Neural progenitor cell (in vitro differentiated cells): Measurements from ENCODE around the gene LINC00632. TPM values are rescaled to one million over a fixed set of nuclear protein-coding genes. Genes with fewer than 3 reads are reported as not detected.

ENCODE experiments used
- DNase-seq: peaks from one replicate; pipeline ENCODE4 v3.0.0-alpha.2; 2016; ENCODE audit warnings: low spot score
- H2AFZ ChIP-seq: fragments of 200-600 bp; sonication (generic); replicated peaks from 2 replicates; pipeline ENCODE4 v1.6.1; 2016; ENCODE audit warnings: antibody characterized with exemption
- H3F3A ChIP-seq: fragments of 200-600 bp; sonication (generic); 2 replicates; pipeline ENCODE4 v1.6.1; 2016; ENCODE audit warnings: antibody characterized with exemption, low read depth
- H3K27ac ChIP-seq: fragments of 200-600 bp; sonication (generic); 2 replicates; pipeline ENCODE4 v1.5.1; 2016; ENCODE audit warnings: mild to moderate bottlenecking
- H3K27me3 ChIP-seq: fragments of 200-600 bp; sonication (generic); 2 replicates; pipeline ENCODE4 v1.6.1; 2016; ENCODE audit warnings: mild to moderate bottlenecking, moderate library complexity
- H3K36me3 ChIP-seq: fragments of 200-600 bp; sonication (generic); 2 replicates; pipeline ENCODE4 v1.5.1; 2016
- H3K4me1 ChIP-seq: fragments of 200-600 bp; sonication (generic); 2 replicates; pipeline ENCODE4 v1.6.1; 2016; ENCODE audit warnings: mixed run types
- H3K4me2 ChIP-seq: fragments of 200-600 bp; sonication (generic); 2 replicates; pipeline ENCODE4 v1.6.1; 2016
- H3K4me3 ChIP-seq: fragments of 200-600 bp; sonication (generic); 2 replicates; pipeline ENCODE4 v1.5.1; 2016
- H3K79me2 ChIP-seq: fragments of 200-600 bp; sonication (generic); 2 replicates; pipeline ENCODE4 v1.6.1; 2016; ENCODE audit warnings: low read depth
- H3K9ac ChIP-seq: fragments of 200-600 bp; sonication (generic); 2 replicates; pipeline ENCODE4 v1.6.1; 2016
- H3K9me3 ChIP-seq: fragments of 200-600 bp; sonication (generic); 2 replicates; pipeline ENCODE4 v1.5.1; 2016; ENCODE audit warnings: low read depth
- H4K20me1 ChIP-seq: fragments of 200-600 bp; sonication (generic); 2 replicates; pipeline ENCODE4 v1.6.1; 2016; ENCODE audit warnings: low read depth
- H3K27ac Mint-ChIP-seq: 3 replicates; pipeline ENCODE4 v1.8.0; 2021; ENCODE audit warnings: mixed read lengths
- H3K27me3 Mint-ChIP-seq: 2 replicates; pipeline ENCODE4 v1.8.0; 2022; ENCODE audit warnings: low read depth, mild to moderate bottlenecking, inconsistent platforms, moderate library complexity, mixed read lengths; ENCODE audit not compliant: insufficient read depth
- H3K36me3 Mint-ChIP-seq: 3 replicates; pipeline ENCODE4 v1.8.0; 2021; ENCODE audit warnings: mixed read lengths
- H3K4me1 Mint-ChIP-seq: 3 replicates; pipeline ENCODE4 v1.8.0; 2021; ENCODE audit warnings: mixed read lengths
- H3K4me3 Mint-ChIP-seq: 3 replicates; pipeline ENCODE4 v1.8.0; 2021; ENCODE audit warnings: mild to moderate bottlenecking, moderate library complexity, mixed read lengths
- H3K9me3 Mint-ChIP-seq: 3 replicates; pipeline ENCODE4 v1.8.0; 2020; ENCODE audit warnings: mixed read lengths
- CTCF ChIP-seq: fragments of 200-600 bp; sonication (generic); IDR thresholded peaks from 2 replicates; pipeline ENCODE4 v1.5.1; 2017; ENCODE audit warnings: antibody characterized with exemption, mild to moderate bottlenecking
- EZH2 ChIP-seq: fragments of 200-600 bp; sonication (generic); IDR thresholded peaks from 2 replicates; pipeline ENCODE4 v1.6.1; 2017; ENCODE audit warnings: antibody characterized with exemption, mild to moderate bottlenecking, moderate library complexity
- EZH2phosphoT487 ChIP-seq: fragments of 200-600 bp; sonication (generic); IDR thresholded peaks from 2 replicates; pipeline ENCODE4 v1.6.1; 2017; ENCODE audit warnings: antibody characterized with exemption
- total RNA-seq: library from RNA; depleted of rRNA; stranded (reverse); fragments of >200 nt; gene quantifications from 2 replicates; pipeline ENCODE4 v1.2.3, GENCODE V29; 2015; ENCODE audit warnings: low replicate concordance

Gene LINC00632
- total RNA-seq, 1 donor from 2014 or later = 12.0 TPM

GRCh38 chrX:140775211-140775610 is 65.7 kb downstream of the LINC00632 start:
- H3K27ac Mint-ChIP-seq = no peak overlapping the region
- H3K9me3 ChIP-seq = peaks cover 6% of the 10 kb centered on the region
- peaks cover 37% of the 10 kb centered on the region for H3K36me3 Mint-ChIP-seq
- no peak for DNase-seq
- H3K79me2 ChIP-seq = no peaks in the 10 kb centered on the region
- no peak overlapping the region for H3K4me3 Mint-ChIP-seq
- H4K20me1 ChIP-seq = no peaks in the 10 kb centered on the region
- no peak overlapping the region for H3K4me2 ChIP-seq
- no peaks in the 10 kb centered on the region for H3F3A ChIP-seq
- no peaks in the 10 kb centered on the region for H3K4me1 ChIP-seq
- no peaks in the 10 kb centered on the region for H3K27me3 Mint-ChIP-seq
- no peaks in the 10 kb centered on the region for H3K27me3 ChIP-seq
- no peak overlapping the region for H3K4me3 ChIP-seq
- TF ChIP-seq CTCF (no peak), EZH2phosphoT487 (no peak), EZH2 (no peak)
- no peak overlapping the region for H3K9ac ChIP-seq
- H3K4me1 Mint-ChIP-seq = no peaks in the 10 kb centered on the region
- H2AFZ ChIP-seq = no peak overlapping the region
- H3K36me3 ChIP-seq = no peaks in the 10 kb centered on the region
- no peak overlapping the region for H3K27ac ChIP-seq
- H3K9me3 Mint-ChIP-seq = no peaks in the 10 kb centered on the region

GRCh38 chrX:140776320-140776719 is 66.8 kb downstream of the LINC00632 start:
- H3K36me3 ChIP-seq = no peaks in the 10 kb centered on the region
- no peak overlapping the region for H2AFZ ChIP-seq
- H3K4me1 ChIP-seq = no peaks in the 10 kb centered on the region
- no peak overlapping the region for H3K9ac ChIP-seq
- H3K27ac ChIP-seq = no peak overlapping the region
- H3K36me3 Mint-ChIP-seq = peaks cover 37% of the 10 kb centered on the region
- TF ChIP-seq CTCF = no peak
- TF ChIP-seq EZH2phosphoT487 = no peak
- no peak for TF ChIP-seq EZH2
- peaks cover 6% of the 10 kb centered on the region for H3K9me3 ChIP-seq
- H3K79me2 ChIP-seq = no peaks in the 10 kb centered on the region
- no peak for DNase-seq
- H3K27ac Mint-ChIP-seq = no peak overlapping the region
- no peaks in the 10 kb centered on the region for H3K9me3 Mint-ChIP-seq
- no peak overlapping the region for H3K4me2 ChIP-seq
- no peak overlapping the region for H3K4me3 Mint-ChIP-seq
- H3K4me3 ChIP-seq = no peak overlapping the region
- no peaks in the 10 kb centered on the region for H4K20me1 ChIP-seq
- H3K27me3 ChIP-seq = no peaks in the 10 kb centered on the region
- H3F3A ChIP-seq = no peaks in the 10 kb centered on the region
- H3K4me1 Mint-ChIP-seq = no peaks in the 10 kb centered on the region
- H3K27me3 Mint-ChIP-seq = no peaks in the 10 kb centered on the region

- Mint-ChIP-seq H3K27me3 (peaks cover 3% of the 10 kb centered on the region), H3K36me3 (no peaks in the 10 kb centered on the region), H3K4me3 (no peak overlapping the region), H3K27ac (no peak overlapping the region), H3K4me1 (no peaks in the 10 kb centered on the region), H3K9me3 (no peaks in the 10 kb centered on the region)
- Histone ChIP-seq H3K9me3 (no peaks in the 10 kb centered on the region), H3K4me2 (no peak overlapping the region), H3K27ac (no peak overlapping the region), H3K36me3 (no peaks in the 10 kb centered on the region), H3K79me2 (no peaks in the 10 kb centered on the region), H3K4me1 (no peaks in the 10 kb centered on the region), H3K4me3 (no peak overlapping the region), H4K20me1 (no peaks in the 10 kb centered on the region), H3K9ac (no peak overlapping the region), H3F3A (no peaks in the 10 kb centered on the region), H3K27me3 (no peaks in the 10 kb centered on the region), H2AFZ (no peak overlapping the region)
- no peak for TF ChIP-seq CTCF
- no peak for DNase-seq
These were observed 85.1 kb downstream of the LINC00632 start for GRCh38 chrX:140794642-140795041.

GRCh38 chrX:140799216-140799615 is 89.7 kb downstream of the LINC00632 start:
- TF ChIP-seq EZH2 (no peak), EZH2phosphoT487 (no peak), CTCF (no peak)
- H3K4me1 Mint-ChIP-seq = no peaks in the 10 kb centered on the region
- Histone ChIP-seq H3K9ac (no peak overlapping the region), H3K79me2 (no peaks in the 10 kb centered on the region), H3K27ac (no peak overlapping the region), H3K9me3 (no peaks in the 10 kb centered on the region), H2AFZ (no peak overlapping the region), H3K4me3 (no peak overlapping the region), H3K27me3 (no peaks in the 10 kb centered on the region), H4K20me1 (no peaks in the 10 kb centered on the region), H3K36me3 (no peaks in the 10 kb centered on the region), H3K4me1 (no peaks in the 10 kb centered on the region), H3K4me2 (no peak overlapping the region), H3F3A (no peaks in the 10 kb centered on the region)
- DNase-seq = no peak
- H3K27me3 Mint-ChIP-seq = no peaks in the 10 kb centered on the region
- H3K9me3 Mint-ChIP-seq = no peaks in the 10 kb centered on the region
- no peak overlapping the region for H3K4me3 Mint-ChIP-seq
- no peaks in the 10 kb centered on the region for H3K36me3 Mint-ChIP-seq
- no peak overlapping the region for H3K27ac Mint-ChIP-seq
